Measurements from ENCODE around the gene KIF16B.

DNA sequence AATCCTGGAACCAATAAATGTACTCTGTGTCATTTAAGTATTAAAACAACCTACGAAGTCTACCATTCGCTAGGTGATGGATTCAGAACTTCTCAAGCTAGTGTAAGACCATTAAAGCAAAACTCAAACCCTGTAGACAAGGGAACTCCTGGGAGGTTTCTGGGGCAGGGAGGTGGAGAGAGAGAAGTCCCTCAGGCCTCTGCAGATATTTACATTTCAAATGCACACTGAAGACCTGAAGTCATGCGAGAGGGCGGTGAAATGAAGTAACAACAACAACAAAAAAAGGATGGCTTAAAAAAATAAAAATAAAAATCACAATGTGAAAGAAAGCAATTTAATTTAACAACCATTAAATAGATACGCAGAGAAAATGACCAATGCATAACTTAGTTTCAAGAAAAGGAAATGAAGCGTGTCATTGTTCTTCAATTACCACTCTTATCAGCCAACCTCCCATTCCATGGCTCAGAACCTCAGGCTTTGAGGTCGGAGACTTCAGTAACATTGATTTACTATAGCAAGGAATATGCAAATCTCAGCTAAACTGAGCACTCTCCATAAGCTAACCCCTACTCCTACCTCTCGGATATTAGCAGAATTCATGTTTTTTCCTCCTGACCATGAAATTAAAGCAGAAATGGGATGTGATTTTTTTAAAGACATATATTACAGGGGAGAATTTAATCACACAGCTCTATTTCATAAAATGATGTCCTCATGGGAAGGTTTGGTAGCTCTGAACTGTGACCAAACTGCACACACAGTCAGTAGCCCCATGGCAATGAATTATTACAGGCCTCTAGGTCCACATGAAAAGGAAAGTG lies 140.6 kb downstream of the KIF16B start:
- TF ChIP-seq, protein P1, sequence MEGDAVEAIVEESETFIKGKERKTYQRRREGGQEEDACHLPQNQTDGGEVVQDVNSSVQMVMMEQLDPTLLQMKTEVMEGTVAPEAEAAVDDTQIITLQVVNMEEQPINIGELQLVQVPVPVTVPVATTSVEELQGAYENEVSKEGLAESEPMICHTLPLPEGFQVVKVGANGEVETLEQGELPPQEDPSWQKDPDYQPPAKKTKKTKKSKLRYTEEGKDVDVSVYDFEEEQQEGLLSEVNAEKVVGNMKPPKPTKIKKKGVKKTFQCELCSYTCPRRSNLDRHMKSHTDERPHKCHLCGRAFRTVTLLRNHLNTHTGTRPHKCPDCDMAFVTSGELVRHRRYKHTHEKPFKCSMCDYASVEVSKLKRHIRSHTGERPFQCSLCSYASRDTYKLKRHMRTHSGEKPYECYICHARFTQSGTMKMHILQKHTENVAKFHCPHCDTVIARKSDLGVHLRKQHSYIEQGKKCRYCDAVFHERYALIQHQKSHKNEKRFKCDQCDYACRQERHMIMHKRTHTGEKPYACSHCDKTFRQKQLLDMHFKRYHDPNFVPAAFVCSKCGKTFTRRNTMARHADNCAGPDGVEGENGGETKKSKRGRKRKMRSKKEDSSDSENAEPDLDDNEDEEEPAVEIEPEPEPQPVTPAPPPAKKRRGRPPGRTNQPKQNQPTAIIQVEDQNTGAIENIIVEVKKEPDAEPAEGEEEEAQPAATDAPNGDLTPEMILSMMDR (IDR thresholded peaks at IDR 0.05) = no peak
- TF ChIP-seq EP300 (IDR thresholded peaks at IDR 0.05) = no peak
- no peak for TF ChIP-seq POLR2AphosphoS5 (IDR thresholded peaks at IDR 0.05)
- TF ChIP-seq POLR2A (IDR thresholded peaks at IDR 0.05) = no peak
